ENCODE data around the gene MYBPC1. TPM values are rescaled to one million over a fixed set of nuclear protein-coding genes. Genes with fewer than 3 reads are reported as not detected.

MYBPC1 gene
- total and polyA plus RNA-seq, 2 of the 13 experiments (the other 11 are each of a cell fraction or from before 2014, with no cell fraction given): 0.31 to 0.53 TPM

DNA sequence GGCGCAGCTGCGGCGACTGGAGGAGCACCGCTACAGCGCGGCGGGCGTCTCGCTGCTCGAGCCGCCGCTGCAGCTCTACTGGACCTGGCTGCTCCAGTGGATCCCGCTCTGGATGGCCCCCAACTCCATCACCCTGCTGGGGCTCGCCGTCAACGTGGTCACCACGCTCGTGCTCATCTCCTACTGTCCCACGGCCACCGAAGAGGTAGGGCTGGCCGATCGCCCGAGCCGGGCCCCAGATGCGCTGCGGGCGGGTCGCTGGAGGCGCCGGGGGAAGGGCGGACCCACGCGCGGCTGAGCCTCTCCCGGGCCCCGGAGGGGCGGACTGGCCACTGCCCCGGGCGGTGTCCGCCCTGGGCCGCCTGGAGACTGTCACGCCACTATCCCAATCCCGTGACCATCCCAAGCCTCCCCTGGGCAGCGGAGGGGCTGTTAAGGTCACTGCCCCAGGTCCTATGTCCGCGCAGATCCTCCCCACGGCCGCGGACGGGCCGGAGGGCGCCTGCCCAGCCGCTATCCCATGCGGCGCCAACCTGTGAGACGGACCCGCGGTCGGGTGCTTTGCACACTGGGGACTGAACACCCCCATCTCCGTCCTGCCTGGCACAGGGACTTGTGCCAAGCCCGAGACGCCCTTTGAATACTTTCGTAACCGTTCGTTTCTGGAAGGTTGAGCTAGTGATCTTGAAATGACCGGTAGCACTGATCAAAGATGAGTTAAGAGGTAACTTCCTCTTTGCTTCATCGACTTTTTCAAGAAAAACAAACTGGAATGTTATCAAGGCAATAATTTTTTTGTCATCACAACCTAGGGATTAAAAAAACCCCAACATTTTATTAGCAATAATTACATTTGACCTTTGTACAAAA lies 103.4 kb downstream of the MYBPC1 start (continued):
- TF ChIP-seq ZFP62 (CRISPR knock-in tag; IDR thresholded peaks at IDR 0.05) (no peak), GLI4 (CRISPR knock-in tag; IDR thresholded peaks at IDR 0.05; ENCODE audit: borderline replicate concordance) (peak; percentile 80; the same call in 1 of the 2 replicates), ZFY (CRISPR knock-in tag; IDR thresholded peaks at IDR 0.05) (0 out of 2 replicates have a peak, but pooled peaks have one; percentile 4), SALL1 (CRISPR knock-in tag; IDR thresholded peaks at IDR 0.05) (peak; percentile 55), ZNF12 (CRISPR knock-in tag; IDR thresholded peaks at IDR 0.05) (no peak), RORA (CRISPR knock-in tag; IDR thresholded peaks at IDR 0.05) (no peak), POGK (CRISPR knock-in tag; conservative IDR thresholded peaks at IDR 0.05) (0 out of 2 replicates have a peak, but pooled peaks have one; percentile 45), MXD4 (CRISPR knock-in tag; IDR thresholded peaks at IDR 0.05) (peak; percentile 40; the same call in 1 of the 2 replicates), ZNF747 (CRISPR knock-in tag; IDR thresholded peaks at IDR 0.05; ENCODE audit: borderline replicate concordance) (no peak), ATRX (CRISPR knock-in tag; IDR thresholded peaks at IDR 0.05; ENCODE audit: borderline replicate concordance) (no peak), ZNF513 (CRISPR knock-in tag; conservative IDR thresholded peaks at IDR 0.05) (no peak), MYC (CRISPR knock-in tag; IDR thresholded peaks at IDR 0.05; ENCODE audit: borderline replicate concordance) (peak; percentile 50; the same call in 1 of the 2 replicates), HES4 (CRISPR knock-in tag; IDR thresholded peaks at IDR 0.05; ENCODE audit: borderline replicate concordance) (peak; percentile 22; the same call in 1 of the 2 replicates), ZFP37 (CRISPR knock-in tag; IDR thresholded peaks at IDR 0.05; ENCODE audit: borderline replicate concordance) (no peak), ZNF709 (CRISPR knock-in tag; IDR thresholded peaks at IDR 0.05) (no peak), RBM22 (optimal IDR thresholded peaks at IDR 0.05; ENCODE audit: low read length) (peak; percentile 75), HNRNPL (IDR thresholded peaks at IDR 0.05; ENCODE audit: low read depth, low read length) (0 out of 2 replicates have a peak, but pooled peaks have one; percentile 57), POLR2AphosphoS5 (IDR thresholded peaks at IDR 0.05; ENCODE audit: low read depth, low read length) (peak; percentile 36; the same call in 1 of the 2 replicates), PHF8 (CRISPR knock-in tag; IDR thresholded peaks at IDR 0.05) (peak; percentile 42; the same call in 1 of the 2 replicates), IRF2 (CRISPR knock-in tag; IDR thresholded peaks at IDR 0.05) (no peak), ELF3 (CRISPR knock-in tag; IDR thresholded peaks at IDR 0.05) (peak; percentile 52; the same call in 1 of the 2 replicates), MIXL1 (CRISPR knock-in tag; IDR thresholded peaks at IDR 0.05) (no peak), ZNF782 (CRISPR knock-in tag; IDR thresholded peaks at IDR 0.05; ENCODE audit: borderline replicate concordance) (0 out of 2 replicates have a peak, but pooled peaks have one; percentile 36), ZNF776 (CRISPR knock-in tag; IDR thresholded peaks at IDR 0.05) (peak; percentile 34; the same call in 1 of the 2 replicates)
- TF ChIP-seq, protein P1, sequence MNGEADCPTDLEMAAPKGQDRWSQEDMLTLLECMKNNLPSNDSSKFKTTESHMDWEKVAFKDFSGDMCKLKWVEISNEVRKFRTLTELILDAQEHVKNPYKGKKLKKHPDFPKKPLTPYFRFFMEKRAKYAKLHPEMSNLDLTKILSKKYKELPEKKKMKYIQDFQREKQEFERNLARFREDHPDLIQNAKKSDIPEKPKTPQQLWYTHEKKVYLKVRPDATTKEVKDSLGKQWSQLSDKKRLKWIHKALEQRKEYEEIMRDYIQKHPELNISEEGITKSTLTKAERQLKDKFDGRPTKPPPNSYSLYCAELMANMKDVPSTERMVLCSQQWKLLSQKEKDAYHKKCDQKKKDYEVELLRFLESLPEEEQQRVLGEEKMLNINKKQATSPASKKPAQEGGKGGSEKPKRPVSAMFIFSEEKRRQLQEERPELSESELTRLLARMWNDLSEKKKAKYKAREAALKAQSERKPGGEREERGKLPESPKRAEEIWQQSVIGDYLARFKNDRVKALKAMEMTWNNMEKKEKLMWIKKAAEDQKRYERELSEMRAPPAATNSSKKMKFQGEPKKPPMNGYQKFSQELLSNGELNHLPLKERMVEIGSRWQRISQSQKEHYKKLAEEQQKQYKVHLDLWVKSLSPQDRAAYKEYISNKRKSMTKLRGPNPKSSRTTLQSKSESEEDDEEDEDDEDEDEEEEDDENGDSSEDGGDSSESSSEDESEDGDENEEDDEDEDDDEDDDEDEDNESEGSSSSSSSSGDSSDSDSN (CRISPR knock-in tag; IDR thresholded peaks at IDR 0.05): peak; percentile 50
